GM12864 (cell line): ENCODE measurements around the gene OR51F1.
"Not testable (repeated sequence)": the region's sequence is repeated elsewhere in the genome, so short reads cannot be mapped to it uniquely, and the experiment has no call there.

ENCODE experiments used
- DNase-seq: peaks from one replicate; pipeline ENCODE4 v3.0.0-alpha.2; 2011; ENCODE audit warnings: low read depth
- H3K4me3 ChIP-seq: 2 replicates; pipeline ENCODE4 v1.5.1; 2011; ENCODE audit warnings: mild to moderate bottlenecking, low read depth, low read length, control low read depth
- TF ChIP-seq, protein P1 (sequence below): IDR thresholded peaks from 2 replicates; pipeline ENCODE4 v1.5.1; 2011; ENCODE audit warnings: low read depth, mild to moderate bottlenecking, moderate library complexity, low read length, control low read depth, inconsistent platforms; ENCODE audit errors: missing control alignments

OR51F1 gene, protein sequence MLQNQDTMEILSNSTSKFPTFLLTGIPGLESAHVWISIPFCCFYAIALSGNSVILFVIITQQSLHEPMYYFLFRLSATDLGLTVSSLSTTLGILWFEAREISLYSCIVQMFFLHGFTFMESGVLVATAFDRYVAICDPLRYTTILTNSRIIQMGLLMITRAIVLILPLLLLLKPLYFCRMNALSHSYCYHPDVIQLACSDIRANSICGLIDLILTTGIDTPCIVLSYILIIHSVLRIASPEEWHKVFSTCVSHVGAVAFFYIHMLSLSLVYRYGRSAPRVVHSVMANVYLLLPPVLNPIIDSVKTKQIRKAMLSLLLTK

DNA sequence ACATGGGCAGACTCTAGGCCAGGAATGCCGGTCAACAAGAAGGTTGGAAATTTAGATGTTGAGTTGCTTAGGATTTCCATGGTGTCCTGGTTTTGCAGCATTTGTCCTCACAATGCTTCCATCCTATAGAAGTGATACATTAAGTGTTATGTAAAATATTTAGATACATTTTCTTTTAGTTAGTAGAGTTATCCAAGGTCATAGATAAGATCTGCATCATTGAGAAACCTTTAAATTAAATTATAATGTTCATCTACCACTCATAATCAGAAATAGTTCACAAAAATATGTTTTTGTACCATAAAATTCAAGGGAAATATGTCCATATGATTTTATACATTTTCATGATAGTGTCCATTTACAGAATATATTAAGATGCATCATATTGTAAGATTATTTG is at the start of gene OR51F1:
TSS of gene OR51F1 (minus strand) at position 101 of the 400 bp plus-strand sequence. CDS start at position 101, 0 bp downstream.
- TF ChIP-seq, protein P1, sequence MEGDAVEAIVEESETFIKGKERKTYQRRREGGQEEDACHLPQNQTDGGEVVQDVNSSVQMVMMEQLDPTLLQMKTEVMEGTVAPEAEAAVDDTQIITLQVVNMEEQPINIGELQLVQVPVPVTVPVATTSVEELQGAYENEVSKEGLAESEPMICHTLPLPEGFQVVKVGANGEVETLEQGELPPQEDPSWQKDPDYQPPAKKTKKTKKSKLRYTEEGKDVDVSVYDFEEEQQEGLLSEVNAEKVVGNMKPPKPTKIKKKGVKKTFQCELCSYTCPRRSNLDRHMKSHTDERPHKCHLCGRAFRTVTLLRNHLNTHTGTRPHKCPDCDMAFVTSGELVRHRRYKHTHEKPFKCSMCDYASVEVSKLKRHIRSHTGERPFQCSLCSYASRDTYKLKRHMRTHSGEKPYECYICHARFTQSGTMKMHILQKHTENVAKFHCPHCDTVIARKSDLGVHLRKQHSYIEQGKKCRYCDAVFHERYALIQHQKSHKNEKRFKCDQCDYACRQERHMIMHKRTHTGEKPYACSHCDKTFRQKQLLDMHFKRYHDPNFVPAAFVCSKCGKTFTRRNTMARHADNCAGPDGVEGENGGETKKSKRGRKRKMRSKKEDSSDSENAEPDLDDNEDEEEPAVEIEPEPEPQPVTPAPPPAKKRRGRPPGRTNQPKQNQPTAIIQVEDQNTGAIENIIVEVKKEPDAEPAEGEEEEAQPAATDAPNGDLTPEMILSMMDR, result no peak
- no peak within 1 kb of the TSS for H3K4me3 ChIP-seq
- DNase-seq, result no peak

DNA sequence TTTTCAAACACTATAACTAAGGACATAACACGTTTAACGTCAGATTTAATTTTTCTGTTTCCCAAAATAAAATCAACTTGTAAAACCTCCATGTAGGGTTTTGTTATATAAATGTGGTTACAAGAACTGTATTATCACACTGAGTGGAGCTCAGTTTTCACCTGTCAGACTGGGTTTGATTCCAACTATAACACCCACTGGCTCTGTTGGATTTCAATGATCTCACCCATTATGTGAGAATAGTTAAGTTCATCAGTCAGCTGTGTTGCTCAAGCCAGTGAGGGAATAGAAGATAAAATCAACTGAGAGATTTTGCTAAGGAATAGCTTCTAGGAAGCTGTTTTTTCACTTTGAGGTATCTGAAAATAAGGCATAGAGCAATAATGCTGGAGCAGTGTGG is 39.5 kb upstream of the OR51F1 start:
- TF ChIP-seq, protein P1, result no peak
- DNase-seq, result no peak
- no peak overlapping the region for H3K4me3 ChIP-seq

DNA sequence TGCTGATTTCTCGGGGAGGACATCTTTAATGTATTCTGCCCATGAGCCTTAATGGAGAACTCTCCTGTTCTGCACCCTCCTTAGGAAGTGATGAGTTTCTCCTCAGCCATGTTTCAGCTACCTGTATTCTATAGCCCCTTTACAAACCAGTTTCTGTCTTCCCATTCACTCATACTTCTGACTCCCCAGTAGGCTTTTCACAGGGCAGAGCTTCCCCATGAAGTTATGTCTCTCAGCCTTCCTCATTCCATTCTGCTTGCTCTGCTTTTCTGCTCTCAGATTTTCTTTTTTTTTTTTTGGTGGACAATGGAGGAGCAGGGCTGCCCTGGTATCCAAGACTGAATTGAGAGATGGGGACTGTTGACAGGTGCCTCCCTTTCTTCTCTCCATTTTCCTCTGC is 38.7 kb upstream of the OR51F1 start:
- DNase-seq, result no peak
- H3K4me3 ChIP-seq, result no peak overlapping the region
- TF ChIP-seq, protein P1, result no peak

DNA sequence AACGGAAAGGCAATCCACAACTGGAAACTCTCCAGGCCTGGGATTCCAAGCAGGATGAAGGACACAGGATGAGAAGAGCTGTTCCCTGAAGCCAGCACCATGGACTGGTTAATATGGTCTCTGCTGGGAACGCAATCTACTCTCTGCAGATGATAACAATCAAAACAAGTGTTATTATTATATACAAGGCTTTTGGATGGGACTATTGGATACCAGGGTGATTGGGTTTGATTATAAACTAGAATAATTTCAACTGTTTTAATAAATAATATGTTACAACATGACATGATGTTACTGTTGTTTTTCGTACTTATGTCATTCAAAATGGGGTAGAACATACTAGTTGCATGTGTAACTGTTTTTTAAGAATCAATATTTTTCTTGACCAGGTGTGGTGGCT is 34.5 kb upstream of the OR51F1 start, which contains the start of gene OR52R1:
TSS of gene OR52R1 (minus strand) at position 101 of the 400 bp plus-strand sequence. CDS start at position 101, 0 bp downstream.
- TF ChIP-seq, protein P1, result no peak
- no peak for DNase-seq
- H3K4me3 ChIP-seq, result no peak within 1 kb of the TSS

DNA sequence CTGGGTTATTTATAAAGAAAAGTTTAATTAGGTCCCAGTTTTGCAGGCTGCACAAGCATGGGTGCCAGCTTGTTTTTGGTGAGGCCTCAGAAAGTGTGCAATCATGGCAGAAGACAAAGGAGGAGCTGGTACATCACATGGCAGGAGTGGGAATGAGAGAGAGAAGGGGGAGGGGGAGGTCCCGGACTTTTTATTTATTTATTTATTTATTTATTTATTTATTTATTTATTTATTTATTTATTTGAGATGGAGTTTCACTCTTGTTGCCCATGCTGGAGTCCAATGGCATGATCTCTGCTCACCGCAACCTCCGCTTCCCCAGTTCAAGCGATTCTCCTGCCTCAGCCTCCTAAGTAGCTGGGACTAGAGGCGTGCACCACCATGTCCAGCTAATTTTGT is 31.6 kb upstream of the OR51F1 start:
- not testable (repeated sequence) for H3K4me3 ChIP-seq, DNase-seq

DNA sequence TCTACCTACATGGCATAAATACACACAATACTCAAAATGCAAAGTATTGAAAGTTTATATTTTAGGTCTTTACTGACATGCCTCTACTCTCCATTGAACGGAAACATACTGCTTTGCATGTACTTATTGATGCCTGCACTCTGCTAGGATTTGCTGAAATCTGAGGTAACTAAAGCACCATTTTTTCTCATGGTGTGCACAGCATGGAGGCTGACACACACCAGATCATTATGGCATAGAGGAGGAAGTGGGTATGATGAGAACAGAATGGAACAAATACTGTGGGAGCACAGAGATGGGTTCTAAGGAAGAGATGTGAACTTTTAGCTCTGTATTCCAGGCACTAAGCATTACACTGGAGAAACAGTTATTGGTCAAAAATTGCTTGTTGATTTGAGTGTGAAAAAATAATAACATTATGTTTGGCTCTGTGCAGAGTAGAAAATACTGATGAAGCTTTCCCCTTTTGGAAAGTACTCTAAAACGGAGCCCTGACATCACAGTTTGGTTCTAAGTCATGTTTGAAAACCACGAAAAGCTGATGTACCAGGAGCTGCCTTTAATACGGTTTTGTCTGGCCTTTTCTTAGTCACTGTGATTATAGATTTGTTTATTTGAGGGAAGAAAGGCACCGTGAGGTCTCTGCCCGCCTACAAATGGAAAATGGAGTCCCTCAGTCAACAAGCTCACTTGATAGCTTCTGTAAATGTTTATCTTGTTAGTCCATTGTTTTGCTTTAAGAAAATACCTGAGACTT is 28.9 kb upstream of the OR51F1 start:
- H3K4me3 ChIP-seq, result no peak overlapping the region
- TF ChIP-seq, protein P1, result no peak
- no peak for DNase-seq

DNA sequence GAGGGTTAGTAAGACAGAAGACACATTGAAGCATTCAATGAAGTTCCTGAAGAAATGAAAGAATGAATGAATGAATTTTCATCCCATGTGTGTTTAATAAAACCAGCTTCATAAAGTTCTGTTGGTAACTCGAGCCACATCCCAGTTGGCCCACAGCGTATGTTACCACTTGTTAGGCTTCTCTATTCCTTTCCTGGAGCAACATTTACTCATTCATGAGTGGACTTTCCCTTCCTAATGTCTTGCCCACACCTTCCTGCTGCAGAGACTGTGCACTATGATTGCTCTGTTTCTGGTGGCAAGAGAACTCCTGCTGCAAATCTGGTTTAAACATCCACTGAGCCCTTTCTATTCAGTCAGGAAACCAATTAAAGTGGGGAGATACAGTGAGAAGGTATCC is 27.5 kb upstream of the OR51F1 start:
- TF ChIP-seq, protein P1, result no peak
- DNase-seq, result no peak
- no peak overlapping the region for H3K4me3 ChIP-seq
